Left renal pelvis (tissue), 4 donors: ENCODE results near the gene SYT1. TPM values are rescaled to one million over a fixed set of nuclear protein-coding genes. Genes with fewer than 3 reads are reported as not detected.
"Not testable (repeated sequence)": the region's sequence is repeated elsewhere in the genome, so short reads cannot be mapped to it uniquely, and the experiment has no call there.

ENCODE experiments used
- DNase-seq, 4 donors: peaks; one replicate each; pipeline ENCODE4 v3.0.0-alpha.2; 2013; ENCODE audit warnings: low read depth in 4 of 4, low spot score in 3 of 4
- polyA plus RNA-seq, 4 donors: library from polyadenylated mRNA; unstranded; fragments of 120-200 nt; gene quantifications; one replicate each; pipeline ENCODE4 v1.2.1, GENCODE V29; 2013; ENCODE audit not compliant: insufficient read length in 4 of 4

The SYT1 gene
- 10 to 100 TPM; 18.1 to 54.2 (median 26.3) TPM for polyA plus RNA-seq

DNA sequence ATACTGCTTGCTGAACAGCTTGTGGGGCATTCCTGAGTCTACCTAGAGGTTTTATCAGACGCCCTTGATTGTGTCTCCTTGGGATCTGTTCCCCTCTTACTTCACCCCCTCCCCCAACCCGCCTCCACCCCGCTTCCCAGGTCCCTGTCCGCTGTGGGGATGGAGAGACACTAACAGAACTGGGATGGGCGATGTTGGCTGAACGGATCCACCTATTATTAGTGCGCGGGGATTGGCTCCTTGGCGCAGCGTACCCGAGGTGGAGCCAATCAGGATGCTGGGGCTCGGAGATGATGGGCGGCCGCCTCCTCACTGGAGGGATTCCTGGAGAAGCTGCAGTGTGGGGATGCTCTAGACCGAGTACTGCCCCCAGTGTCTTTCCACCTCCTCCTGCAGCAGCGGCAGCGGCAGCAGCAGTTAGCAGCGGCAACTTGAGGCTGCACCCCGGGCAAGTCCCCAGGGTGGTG, at the start of gene SYT1:
Gene SYT1 (plus strand): TSS at position 372 of the 467 bp plus-strand sequence.
- peak; percentile 64 to 72 (median 68) for DNase-seq

GRCh38 chr12:78818487-78818886, 46.1 kb upstream of the SYT1 start:
- DNase-seq = no peak

GRCh38 chr12:78820946-78821345, 43.6 kb upstream of the SYT1 start:
- DNase-seq = no peak

GRCh38 chr12:78824918-78825317, 39.7 kb upstream of the SYT1 start:
- DNase-seq = no peak

- no peak for DNase-seq
Observed at GRCh38 chr12:78829690-78830089, 34.9 kb upstream of the SYT1 start.

DNA sequence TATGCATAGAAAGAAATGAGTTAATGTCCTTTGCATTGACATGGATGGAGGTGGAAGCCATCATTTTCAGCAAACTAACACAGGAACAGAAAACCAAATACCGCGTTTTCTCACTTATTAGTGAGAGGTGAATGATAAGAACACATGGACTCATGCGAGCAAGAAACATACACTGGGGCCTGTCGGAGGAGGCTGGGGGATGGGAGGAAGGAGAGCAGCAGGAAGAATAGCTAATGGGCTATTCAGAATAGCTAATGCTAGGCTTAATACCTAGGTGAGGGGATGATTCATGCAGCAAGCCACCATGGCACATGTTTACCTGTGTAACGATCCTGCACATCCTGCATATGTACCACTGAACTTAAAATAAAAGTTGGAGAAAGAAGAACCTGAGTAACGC, 29.1 kb upstream of the SYT1 start:
- DNase-seq = no peak

GRCh38 chr12:78840518-78841019, 24.0 kb upstream of the SYT1 start:
- not testable (repeated sequence) for DNase-seq

- no peak for DNase-seq
Observed at GRCh38 chr12:78853231-78853630, 11.3 kb upstream of the SYT1 start.

GRCh38 chr12:78863482-78864402, 832 bp upstream of the SYT1 start:
- DNase-seq = peak in 2 of 4 donors; percentile 21 to 33

- DNase-seq = peak in 2 of 4 donors; percentile 35 to 46
Observed at GRCh38 chr12:78864870-78865463, 393 bp downstream of the SYT1 start.

- DNase-seq = peak in 2 of 4 donors; percentile 17 to 23
Observed at GRCh38 chr12:78865516-78865915, 942 bp downstream of the SYT1 start.

DNA sequence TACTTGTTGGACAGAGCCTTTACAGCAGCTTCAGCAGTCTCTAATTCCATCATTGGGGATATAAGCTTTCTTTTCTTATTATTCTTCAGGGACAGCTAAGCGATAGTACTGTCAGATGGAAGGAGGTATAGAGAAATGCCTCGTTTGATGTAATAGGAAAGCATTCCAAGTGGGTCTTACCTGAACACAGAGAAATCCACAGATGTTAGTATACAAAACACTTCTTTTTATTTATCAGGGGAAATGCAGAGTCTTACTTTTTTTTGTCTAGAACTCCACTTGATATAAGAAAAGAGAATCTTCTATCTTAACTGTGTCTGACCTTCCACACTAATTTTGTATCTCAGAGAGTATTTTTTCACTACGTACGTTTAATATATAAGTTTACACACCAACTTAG, 1.9 kb downstream of the SYT1 start:
- no peak for DNase-seq

- no peak for DNase-seq
Observed at GRCh38 chr12:78870539-78870938, 6.0 kb downstream of the SYT1 start.

DNA sequence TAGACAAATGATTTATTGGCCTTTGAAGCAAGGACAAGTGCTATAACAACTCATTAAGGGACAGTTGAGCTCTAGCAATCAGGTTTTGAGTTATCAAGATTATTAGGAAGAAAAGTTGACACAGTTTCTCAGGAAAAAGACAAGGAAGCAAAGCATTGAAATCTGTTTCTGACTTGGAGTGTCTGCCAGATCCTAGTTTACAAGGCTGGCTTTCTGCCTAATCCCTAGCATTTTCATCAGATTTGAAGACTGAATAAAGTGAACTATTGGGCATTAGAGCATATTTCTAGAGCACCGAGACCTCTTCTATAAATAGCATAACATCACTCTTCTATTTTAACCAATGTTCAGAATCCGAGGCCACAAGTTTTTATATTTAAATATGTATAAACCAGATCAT, 7.0 kb downstream of the SYT1 start:
- DNase-seq = no peak

GRCh38 chr12:78878459-78878858, 13.9 kb downstream of the SYT1 start:
- no peak for DNase-seq

- no peak for DNase-seq
Observed at GRCh38 chr12:78878866-78879265, 14.3 kb downstream of the SYT1 start.

DNA sequence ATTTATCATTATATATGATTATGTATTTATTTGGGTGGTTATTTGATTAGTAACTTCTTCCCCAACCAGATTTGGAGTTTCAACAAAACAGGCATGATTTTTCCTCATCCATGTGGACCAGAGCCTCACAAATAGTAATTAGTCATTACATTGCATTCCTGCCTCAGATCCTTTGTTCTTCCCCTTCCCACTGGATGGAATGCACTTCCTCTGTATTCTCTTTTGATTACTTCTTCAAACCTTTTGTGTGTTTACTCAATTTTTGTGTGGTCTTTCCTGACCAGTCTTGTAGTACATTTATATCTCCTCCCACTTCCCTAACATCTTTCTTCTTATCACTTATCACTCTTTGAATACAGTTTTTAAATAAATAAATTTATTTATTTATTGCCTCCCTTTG, 15.5 kb downstream of the SYT1 start:
- DNase-seq = no peak

DNA sequence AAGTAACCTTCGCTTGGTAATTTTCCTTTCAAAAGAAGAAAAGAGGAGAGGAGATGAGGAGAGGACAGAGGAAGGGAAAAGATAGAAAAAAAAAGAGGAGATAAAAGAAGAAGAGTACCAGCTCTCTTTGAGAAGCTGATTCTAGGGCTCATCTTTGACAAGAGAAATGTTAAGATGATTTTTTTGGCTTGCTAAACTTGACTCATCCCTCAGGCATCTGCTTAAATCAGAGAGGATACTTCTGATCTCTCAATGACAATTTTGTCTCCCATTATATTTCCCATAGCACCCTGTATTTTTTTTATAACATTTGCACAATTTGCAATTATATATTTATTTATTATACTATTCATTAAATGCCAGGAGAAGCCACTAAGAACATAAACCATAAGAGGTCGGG, 17.1 kb downstream of the SYT1 start:
- DNase-seq = no peak

DNA sequence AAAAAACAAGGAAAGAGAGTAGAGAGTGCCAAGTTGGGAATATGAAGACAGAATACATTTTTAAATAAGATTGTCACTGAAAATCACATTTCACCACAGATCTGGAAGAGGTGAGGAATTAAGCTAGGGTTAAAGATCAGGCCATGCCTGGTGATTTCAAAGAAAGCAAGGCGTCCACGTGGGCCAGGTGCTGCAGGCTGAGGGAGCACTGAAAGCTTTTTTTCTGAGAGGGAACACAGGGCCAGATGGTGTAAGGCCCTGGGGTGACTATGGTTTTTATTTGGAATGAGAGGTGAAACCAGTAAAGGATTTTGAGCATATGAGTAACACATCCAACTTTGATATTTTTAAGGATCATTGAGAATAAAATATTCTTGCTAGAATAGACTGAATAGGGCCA, 20.9 kb downstream of the SYT1 start:
- DNase-seq = no peak

DNA sequence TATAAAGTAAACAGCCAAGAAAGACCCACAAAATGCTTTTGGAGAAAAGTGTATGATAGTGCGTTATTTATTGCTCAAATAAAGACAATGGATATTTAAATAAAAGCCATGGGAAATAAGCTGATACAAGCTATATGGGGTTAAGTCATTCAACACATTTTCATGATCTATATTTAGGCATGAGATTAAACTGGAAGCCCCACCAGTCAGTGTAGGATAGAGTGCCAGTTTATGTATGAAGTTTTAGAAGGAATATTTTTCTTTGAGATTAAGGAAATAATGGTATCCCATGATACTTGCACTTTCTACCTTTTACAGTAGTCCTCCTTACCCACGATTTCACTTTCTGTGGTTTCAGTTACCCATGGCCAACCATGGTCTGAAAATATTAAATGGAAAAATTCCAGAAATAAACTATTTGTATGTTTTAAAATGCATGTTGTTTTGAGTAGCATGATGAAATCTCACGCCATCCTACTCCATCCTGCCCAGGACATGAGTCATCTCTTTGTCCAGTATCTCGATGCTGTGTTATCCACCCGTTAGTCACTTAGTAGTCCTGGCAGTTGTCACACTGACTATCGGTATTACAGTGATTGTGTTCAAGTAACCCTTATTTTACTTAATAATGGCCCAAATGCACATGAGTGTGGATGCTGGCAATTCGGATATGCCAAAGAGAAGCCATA, 22.3 kb downstream of the SYT1 start:
- no peak for DNase-seq

GRCh38 chr12:78887444-78887843, 22.9 kb downstream of the SYT1 start:
- DNase-seq = no peak
